ENCODE results near the gene ACP4. TPM values are rescaled to one million over a fixed set of nuclear protein-coding genes. Genes with fewer than 3 reads are reported as not detected.

ACP4 gene
- polyA plus RNA-seq, 1 experiment: not detected

- H3K4me3 ChIP-seq (ENCODE audit: low read depth, low read length): no peak overlapping the region
- no peaks in the 10 kb centered on the region for H3K27me3 ChIP-seq (ENCODE audit: control insufficient read depth, insufficient read depth, low read length)
- TF ChIP-seq, protein P1, sequence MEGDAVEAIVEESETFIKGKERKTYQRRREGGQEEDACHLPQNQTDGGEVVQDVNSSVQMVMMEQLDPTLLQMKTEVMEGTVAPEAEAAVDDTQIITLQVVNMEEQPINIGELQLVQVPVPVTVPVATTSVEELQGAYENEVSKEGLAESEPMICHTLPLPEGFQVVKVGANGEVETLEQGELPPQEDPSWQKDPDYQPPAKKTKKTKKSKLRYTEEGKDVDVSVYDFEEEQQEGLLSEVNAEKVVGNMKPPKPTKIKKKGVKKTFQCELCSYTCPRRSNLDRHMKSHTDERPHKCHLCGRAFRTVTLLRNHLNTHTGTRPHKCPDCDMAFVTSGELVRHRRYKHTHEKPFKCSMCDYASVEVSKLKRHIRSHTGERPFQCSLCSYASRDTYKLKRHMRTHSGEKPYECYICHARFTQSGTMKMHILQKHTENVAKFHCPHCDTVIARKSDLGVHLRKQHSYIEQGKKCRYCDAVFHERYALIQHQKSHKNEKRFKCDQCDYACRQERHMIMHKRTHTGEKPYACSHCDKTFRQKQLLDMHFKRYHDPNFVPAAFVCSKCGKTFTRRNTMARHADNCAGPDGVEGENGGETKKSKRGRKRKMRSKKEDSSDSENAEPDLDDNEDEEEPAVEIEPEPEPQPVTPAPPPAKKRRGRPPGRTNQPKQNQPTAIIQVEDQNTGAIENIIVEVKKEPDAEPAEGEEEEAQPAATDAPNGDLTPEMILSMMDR (IDR thresholded peaks at IDR 0.05; ENCODE audit: insufficient read depth, low read depth, low read length): no peak
- CTCF ChIA-PET: interaction anchor here (0.8 to 1.5 kb wide), 4 partner anchors 8 to 14 kb away, joined by 3 to 5 read pairs (median 3); no protein-coding TSS in a partner anchor
- POLR2A ChIA-PET: no interaction called here
- H3K36me3 ChIP-seq (ENCODE audit: control insufficient read depth, insufficient read depth, low read length): peaks cover 19% of the 10 kb centered on the region
- DNase-seq (ENCODE audit: low read depth): no peak
Observed at GRCh38 chr19:50796128-50796633, 6.0 kb downstream of the ACP4 start.

DNA sequence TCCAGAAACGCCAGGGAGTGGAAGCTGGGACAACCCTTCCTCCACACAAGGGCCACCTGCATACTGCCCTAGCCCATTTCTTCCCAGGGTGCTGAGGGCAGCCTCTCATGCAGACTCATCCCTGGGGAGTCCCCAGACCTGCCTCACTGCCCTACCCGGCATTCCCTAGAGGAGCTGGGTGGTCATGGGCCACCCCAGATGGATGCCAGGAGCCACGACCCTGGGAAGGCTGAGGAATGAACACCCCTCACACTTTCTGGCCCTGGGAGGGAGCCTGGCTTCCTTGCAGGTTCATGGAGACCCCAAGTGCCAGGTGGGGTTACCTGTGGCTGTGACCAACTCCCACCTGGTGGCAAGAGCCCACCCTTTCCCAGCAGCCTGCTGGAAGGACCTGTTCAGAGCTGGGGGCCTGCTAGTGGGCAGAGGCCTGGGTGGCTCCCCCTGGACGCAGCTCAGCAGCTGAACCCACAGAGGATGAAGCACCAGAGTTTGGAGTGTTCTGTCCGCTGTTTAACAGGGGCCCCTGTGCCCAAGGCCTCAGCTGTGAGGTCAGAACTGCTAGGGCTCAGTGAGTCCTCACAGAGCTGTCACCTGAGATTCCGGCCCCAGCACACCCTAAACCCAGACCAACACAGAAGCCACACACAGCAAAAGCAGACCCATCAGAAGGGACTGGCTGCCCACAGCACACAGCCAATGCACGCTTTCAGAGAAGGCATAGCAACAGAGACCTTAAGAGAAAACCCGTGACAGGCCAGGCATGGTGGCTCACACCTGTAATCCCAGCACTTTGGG, 6.6 kb downstream of the ACP4 start:
- no peak overlapping the region for H3K4me3 ChIP-seq (ENCODE audit: low read depth, low read length)
- peaks cover 20% of the 10 kb centered on the region for H3K36me3 ChIP-seq (ENCODE audit: control insufficient read depth, insufficient read depth, low read length)
- ChIA-PET CTCF (interaction anchor here (0.9 to 1.5 kb wide), 3 partner anchors 8 to 13 kb away, joined by 3 to 5 read pairs (median 3); no protein-coding TSS in a partner anchor), POLR2A (no interaction called here)
- no peak for DNase-seq (ENCODE audit: low read depth)
- no peaks in the 10 kb centered on the region for H3K27me3 ChIP-seq (ENCODE audit: control insufficient read depth, insufficient read depth, low read length)
- TF ChIP-seq, protein P1 (IDR thresholded peaks at IDR 0.05; ENCODE audit: insufficient read depth, low read depth, low read length): no peak

DNA sequence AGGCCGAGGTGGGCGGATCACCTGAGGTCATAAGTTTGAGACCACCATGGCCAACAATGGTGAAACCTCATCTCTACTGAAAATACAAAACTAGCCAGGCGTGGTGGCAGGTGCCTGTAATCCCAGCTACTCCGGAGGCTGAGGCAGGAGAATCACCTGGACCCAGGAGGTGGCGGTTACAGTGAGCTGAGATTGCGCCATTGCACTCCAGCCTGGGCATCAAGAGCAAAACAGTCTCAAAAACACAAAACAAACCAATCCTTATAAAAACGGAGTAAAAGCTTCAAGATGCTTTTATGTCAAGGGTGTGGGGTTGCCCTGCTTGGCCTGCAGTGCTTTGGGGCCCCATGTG, 7.2 kb downstream of the ACP4 start:
- no peak for DNase-seq (ENCODE audit: low read depth)
- Histone ChIP-seq H3K27me3 (ENCODE audit: control insufficient read depth, insufficient read depth, low read length) (no peaks in the 10 kb centered on the region), H3K4me3 (ENCODE audit: low read depth, low read length) (no peak overlapping the region), H3K36me3 (ENCODE audit: control insufficient read depth, insufficient read depth, low read length) (peaks cover 22% of the 10 kb centered on the region)
- POLR2A ChIA-PET: no interaction called here
- TF ChIP-seq, protein P1 (IDR thresholded peaks at IDR 0.05; ENCODE audit: insufficient read depth, low read depth, low read length): no peak
- CTCF ChIA-PET: interaction anchor here (0.9 kb wide), 1 partner anchor 9 kb away, joined by 3 read pairs; no protein-coding TSS in a partner anchor

DNA sequence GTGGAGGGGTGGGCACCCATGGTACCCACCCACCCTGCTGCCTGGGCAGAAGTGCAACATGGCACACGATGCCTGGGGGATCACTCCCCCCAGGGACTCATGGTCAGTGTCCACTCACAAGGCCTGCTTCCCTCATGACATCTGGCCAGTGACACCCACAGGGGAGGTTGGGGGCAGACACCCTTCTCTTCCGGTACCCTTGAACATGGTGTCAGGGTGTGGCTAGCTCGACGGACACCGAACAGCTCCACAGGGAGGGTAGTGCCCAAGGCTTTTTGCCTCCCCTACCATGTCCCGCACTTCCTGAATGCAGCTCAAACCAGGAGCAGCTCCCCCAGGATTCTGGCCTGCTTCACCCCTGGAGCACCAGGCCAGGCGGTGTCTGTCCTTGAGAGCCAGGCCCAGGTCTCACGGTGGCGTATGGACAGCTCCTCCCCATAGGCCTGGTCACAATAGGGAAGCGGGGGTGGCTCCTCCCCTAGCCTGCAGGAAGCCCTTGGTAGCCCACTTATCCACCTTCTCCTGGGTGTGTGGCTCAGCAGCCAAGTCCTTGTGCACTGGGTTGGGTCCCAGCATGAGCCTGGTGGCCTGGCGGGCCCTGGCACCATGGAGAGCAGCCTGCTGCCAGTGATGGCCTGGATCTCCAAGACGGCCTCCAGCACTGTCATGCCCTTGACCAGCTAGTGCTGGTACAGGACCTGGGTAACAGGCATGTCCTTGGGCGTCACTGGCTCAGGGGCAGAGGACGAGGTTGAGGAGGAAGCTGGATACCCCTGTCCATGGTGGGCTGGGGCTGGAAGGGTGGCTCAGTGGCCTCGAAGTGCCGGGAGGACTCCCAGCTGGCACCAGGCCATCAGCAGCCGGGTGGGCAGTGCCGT, 7.8 kb downstream of the ACP4 start:
- TF ChIP-seq, protein P1 (IDR thresholded peaks at IDR 0.05; ENCODE audit: insufficient read depth, low read depth, low read length): no peak
- no peaks in the 10 kb centered on the region for H3K27me3 ChIP-seq (ENCODE audit: control insufficient read depth, insufficient read depth, low read length)
- CTCF ChIA-PET: interaction anchor here (0.6 to 1.4 kb wide), 3 partner anchors 92 to 1111 kb away, joined by 3 to 4 read pairs (median 3); no protein-coding TSS in a partner anchor
- H3K36me3 ChIP-seq (ENCODE audit: control insufficient read depth, insufficient read depth, low read length): peaks cover 22% of the 10 kb centered on the region
- H3K4me3 ChIP-seq (ENCODE audit: low read depth, low read length): no peak overlapping the region
- DNase-seq (ENCODE audit: low read depth): no peak
- POLR2A ChIA-PET: no interaction called here
